ENCODE results near the gene KDM5A. TPM values are rescaled to one million over a fixed set of nuclear protein-coding genes. Genes with fewer than 3 reads are reported as not detected.
"Not testable (repeated sequence)": the region's sequence is repeated elsewhere in the genome, so short reads cannot be mapped to it uniquely, and the experiment has no call there.

KDM5A gene
- total RNA-seq, 2 donors from 2014 or later: 24.4 to 67.6 TPM

DNA sequence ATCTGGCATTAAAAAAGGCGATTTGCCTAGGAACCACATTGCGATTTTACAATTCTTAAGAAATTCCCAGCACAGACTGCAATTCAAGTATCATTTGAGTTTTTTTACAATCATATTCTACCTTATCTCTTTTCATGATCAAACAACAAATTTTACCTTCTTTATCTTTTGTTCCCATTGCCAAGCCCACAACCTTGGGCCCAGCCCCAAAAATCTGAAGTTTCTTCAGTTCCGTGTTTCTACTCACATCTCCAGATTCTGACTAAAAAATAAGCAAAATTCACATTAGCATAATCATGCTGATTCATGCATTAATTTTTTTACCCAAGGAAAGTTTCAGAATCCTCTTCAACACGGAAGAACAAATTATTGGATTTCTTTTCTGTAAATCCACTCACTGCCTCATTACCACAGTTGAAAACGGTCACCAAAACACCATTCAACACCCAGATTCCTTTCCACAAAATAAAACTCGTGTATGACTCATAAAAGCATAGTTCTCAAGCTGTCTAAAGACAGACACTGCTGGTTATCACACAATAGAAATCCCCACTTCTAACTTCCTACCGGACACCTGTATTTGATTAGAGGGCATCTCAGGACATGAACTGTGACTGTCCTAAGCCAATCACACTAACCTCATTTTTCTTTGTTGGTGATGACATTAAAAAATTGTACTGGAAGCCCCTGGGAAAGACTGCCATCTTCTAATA lies 32.7 kb downstream of the KDM5A start:
- Histone ChIP-seq H3K4me1 (peaks cover 7% of the 10 kb centered on the region), H3K4me3 (no peak overlapping the region), H3K27ac (no peak overlapping the region), H3K27me3 (no peaks in the 10 kb centered on the region), H3K36me3 (replicated peaks in 1 of 2; ENCODE audit: insufficient read depth in 1 of 2, low read depth in 2 of 2) (peaks cover 5 to 29% of the 10 kb centered on the region in 2 donors), H3K9me3 (no peaks in the 10 kb centered on the region)
- DNase-seq: no peak
- ATAC-seq: no peak
- WGBS, 2 donors: 79 to 83% methylated on average over 7 of the region's 7 CpGs
- intact Hi-C loops (cut with DNase I): no loop called here
- TF ChIP-seq, protein P1, sequence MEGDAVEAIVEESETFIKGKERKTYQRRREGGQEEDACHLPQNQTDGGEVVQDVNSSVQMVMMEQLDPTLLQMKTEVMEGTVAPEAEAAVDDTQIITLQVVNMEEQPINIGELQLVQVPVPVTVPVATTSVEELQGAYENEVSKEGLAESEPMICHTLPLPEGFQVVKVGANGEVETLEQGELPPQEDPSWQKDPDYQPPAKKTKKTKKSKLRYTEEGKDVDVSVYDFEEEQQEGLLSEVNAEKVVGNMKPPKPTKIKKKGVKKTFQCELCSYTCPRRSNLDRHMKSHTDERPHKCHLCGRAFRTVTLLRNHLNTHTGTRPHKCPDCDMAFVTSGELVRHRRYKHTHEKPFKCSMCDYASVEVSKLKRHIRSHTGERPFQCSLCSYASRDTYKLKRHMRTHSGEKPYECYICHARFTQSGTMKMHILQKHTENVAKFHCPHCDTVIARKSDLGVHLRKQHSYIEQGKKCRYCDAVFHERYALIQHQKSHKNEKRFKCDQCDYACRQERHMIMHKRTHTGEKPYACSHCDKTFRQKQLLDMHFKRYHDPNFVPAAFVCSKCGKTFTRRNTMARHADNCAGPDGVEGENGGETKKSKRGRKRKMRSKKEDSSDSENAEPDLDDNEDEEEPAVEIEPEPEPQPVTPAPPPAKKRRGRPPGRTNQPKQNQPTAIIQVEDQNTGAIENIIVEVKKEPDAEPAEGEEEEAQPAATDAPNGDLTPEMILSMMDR (IDR thresholded peaks at IDR 0.05): no peak
- TF ChIP-seq POLR2A (IDR thresholded peaks at IDR 0.05): no peak

DNA sequence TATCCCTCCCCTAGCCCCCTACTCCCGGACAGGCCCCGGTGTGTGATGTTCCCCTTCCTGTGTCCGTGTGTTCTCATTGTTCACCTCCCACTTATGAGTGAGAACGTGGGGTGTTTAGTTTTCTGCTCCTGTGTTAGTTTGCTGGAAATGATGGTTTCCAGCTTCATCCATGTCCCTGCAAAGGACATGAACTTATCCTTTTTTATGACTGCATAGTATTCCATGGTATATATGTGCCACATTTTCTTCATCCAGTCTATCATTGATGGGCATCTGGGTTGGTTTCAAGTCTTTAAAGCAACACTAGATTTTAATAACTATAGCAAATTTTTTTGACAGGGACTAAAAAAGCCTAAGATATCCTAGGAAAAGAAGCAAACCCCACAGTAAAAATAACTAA lies 37.9 kb downstream of the KDM5A start:
- H3K9me3 ChIP-seq; H3K27ac ChIP-seq; DNase-seq; ATAC-seq; H3K27me3 ChIP-seq; intact Hi-C loops (cut with DNase I); H3K4me1 ChIP-seq; H3K4me3 ChIP-seq: not testable (repeated sequence)
- peaks cover 14 to 39% of the 10 kb centered on the region in 2 donors for H3K36me3 ChIP-seq (replicated peaks in 1 of 2; ENCODE audit: insufficient read depth in 1 of 2, low read depth in 2 of 2)
- WGBS, 2 donors: 95 to 97% methylated on average over 4 of the region's 4 CpGs

DNA sequence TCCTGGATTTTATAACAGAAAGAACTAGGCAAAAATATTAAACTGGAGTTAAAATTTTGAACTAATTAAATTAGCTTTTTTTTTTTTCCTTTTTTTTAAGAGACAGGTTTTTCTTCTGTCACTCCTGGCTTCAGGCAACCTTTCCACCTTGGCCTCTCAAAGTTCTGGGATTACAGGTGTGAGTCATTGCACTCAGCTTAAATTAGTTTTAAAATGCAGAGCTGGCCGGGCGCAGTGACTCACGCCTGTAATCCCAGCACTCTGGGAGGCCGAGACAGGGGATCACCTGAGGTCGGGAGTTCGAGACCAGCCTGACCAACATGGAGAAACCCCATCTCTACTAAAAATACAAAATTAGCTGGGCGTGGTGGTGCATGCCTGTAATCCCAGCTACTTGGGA lies 39.5 kb downstream of the KDM5A start:
- ATAC-seq; H3K27me3 ChIP-seq; H3K4me1 ChIP-seq; intact Hi-C loops (cut with DNase I); H3K27ac ChIP-seq; DNase-seq; H3K4me3 ChIP-seq; H3K9me3 ChIP-seq: not testable (repeated sequence)
- H3K36me3 ChIP-seq (replicated peaks in 1 of 2; ENCODE audit: insufficient read depth in 1 of 2, low read depth in 2 of 2): peaks cover 14 to 35% of the 10 kb centered on the region in 2 donors
- 96% methylated on average over 7 of the region's 7 CpGs for WGBS, 2 donors

DNA sequence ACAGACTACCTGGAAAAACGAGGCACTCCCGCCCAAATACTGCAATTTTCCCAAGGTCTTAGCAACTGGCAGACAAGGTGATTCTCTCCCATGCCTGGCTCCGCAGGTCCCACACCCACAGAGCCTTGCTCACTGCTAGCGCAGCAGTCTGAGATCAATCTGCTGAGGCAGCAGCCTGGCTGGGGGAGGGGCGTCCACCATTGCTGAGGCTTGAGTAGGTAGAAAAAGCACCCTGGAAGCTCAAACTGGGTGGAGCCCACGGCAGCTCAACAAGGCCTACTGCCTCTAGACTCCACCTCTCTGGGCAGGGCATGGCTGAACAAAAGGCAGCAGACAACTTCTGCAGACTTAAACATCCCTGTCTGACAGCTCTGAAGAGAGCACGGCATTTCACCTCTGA lies 46.1 kb downstream of the KDM5A start:
- H3K36me3 ChIP-seq (replicated peaks in 1 of 2; ENCODE audit: insufficient read depth in 1 of 2, low read depth in 2 of 2); intact Hi-C loops (cut with DNase I); ATAC-seq; H3K4me3 ChIP-seq; H3K9me3 ChIP-seq; H3K27me3 ChIP-seq; H3K27ac ChIP-seq: not testable (repeated sequence)
- DNase-seq: peak in 2 of 4 donors; percentile 6 to 22
- peaks cover 23% of the 10 kb centered on the region for H3K4me1 ChIP-seq
- WGBS, 2 donors: 85 to 96% methylated on average over 5 to 7 of the region's 7 CpGs

DNA sequence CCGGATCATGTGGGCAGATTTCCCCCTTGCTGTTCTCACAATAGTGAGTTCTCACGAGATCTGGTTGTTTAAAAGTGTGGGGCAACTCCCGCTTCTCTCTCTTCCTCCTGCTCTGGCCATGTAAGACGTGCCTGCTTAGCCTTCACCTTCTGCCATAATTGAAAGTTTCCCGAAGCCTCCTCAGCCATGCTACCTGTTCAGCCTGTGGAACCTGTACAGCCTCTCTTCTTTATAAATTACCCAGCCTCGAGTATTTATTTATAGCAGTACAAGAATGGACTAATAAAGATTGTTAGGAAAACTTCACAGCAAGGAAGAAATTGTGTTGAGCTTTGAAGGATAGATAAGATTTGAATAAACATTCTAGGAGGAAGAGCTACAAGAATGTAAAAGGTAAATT lies 52.1 kb downstream of the KDM5A start:
- DNase-seq: no peak
- Histone ChIP-seq H3K27me3 (no peaks in the 10 kb centered on the region), H3K9me3 (no peaks in the 10 kb centered on the region), H3K4me3 (no peak overlapping the region), H3K36me3 (replicated peaks in 1 of 2; ENCODE audit: insufficient read depth in 1 of 2, low read depth in 2 of 2) (peaks cover 0 to 10% of the 10 kb centered on the region in 2 donors), H3K4me1 (peaks cover 23% of the 10 kb centered on the region), H3K27ac (no peak overlapping the region)
- no peak for ATAC-seq
- TF ChIP-seq POLR2A (IDR thresholded peaks at IDR 0.05): no peak
- TF ChIP-seq, protein P1 (IDR thresholded peaks at IDR 0.05): no peak
- intact Hi-C loops (cut with DNase I): no loop called here
- 77 to 78% methylated on average over 6 of the region's 6 CpGs for WGBS, 2 donors

DNA sequence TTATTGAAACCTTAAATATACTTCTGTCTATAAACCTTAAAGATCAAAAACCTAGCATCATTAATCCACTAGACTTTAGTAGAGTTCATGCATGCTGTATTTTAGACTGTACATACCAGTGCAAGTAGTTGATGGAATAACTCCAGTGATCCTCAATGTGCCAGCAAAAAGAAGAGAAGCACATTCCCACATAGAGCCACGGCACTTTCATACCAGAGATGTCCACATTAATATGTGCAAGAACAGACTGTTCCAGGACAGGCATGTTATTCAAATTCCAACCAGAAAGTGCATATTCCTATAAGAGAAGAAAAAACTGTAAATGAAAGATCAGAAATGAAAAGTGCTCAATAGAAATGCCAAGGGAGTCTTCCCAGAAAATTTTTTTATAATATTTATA lies 55.0 kb downstream of the KDM5A start:
- no peaks in the 10 kb centered on the region for H3K9me3 ChIP-seq
- TF ChIP-seq, protein P1 (IDR thresholded peaks at IDR 0.05): no peak
- no peak for TF ChIP-seq POLR2A (IDR thresholded peaks at IDR 0.05)
- H3K4me3 ChIP-seq: no peak overlapping the region
- H3K27ac ChIP-seq: no peak overlapping the region
- intact Hi-C loops (cut with DNase I): no loop called here
- 89 to 93% methylated on average over 1 of the region's 1 CpG for WGBS, 2 donors
- H3K36me3 ChIP-seq (replicated peaks in 1 of 2; ENCODE audit: insufficient read depth in 1 of 2, low read depth in 2 of 2): peaks cover 0 to 17% of the 10 kb centered on the region in 2 donors
- H3K4me1 ChIP-seq: peaks cover 10% of the 10 kb centered on the region
- no peaks in the 10 kb centered on the region for H3K27me3 ChIP-seq
- ATAC-seq (no peak), DNase-seq (no peak)
